H1 (cell line): ENCODE data around the gene CSF2. TPM values are rescaled to one million over a fixed set of nuclear protein-coding genes. Genes with fewer than 3 reads are reported as not detected.

Experiments
- CTCF ChIA-PET: fragments of 300-600 bp; sonication (Branson Sonifier 250); formaldehyde crosslinking; loops from one replicate; lab custom pipeline; 2021; ENCODE audit not compliant: partially characterized antibody; lab: Charles Lee
- POLR2A ChIA-PET: fragments of 300-600 bp; sonication (Branson Sonifier 250); formaldehyde crosslinking; loops from one replicate; lab custom pipeline; 2021; ENCODE audit warnings: inconsistent platforms; ENCODE audit not compliant: partially characterized antibody; lab: Charles Lee
- DNase-seq, 2 experiments: peaks; one replicate each; pipeline versions ENCODE4 v3.0.0 to v3.0.0-alpha.2; 2010 to 2022; ENCODE audit warnings: low spot score in 2 of 2, low read depth in 1 of 2, mixed read lengths in 1 of 2
- FAIRE-seq: peaks from 2 replicates; lab custom pipeline; 2011; peaks lifted over from hg19 to GRCh38; lab: Jason Lieb, UNC
- H2AFZ ChIP-seq: 2 replicates; pipeline ENCODE4 v1.8.1; 2012; ENCODE audit warnings: low read length, inconsistent platforms
- H2AK5ac ChIP-seq: 2 replicates; pipeline ENCODE4 v1.6.1; 2013; ENCODE audit warnings: low read depth, low read length
- H2BK120ac ChIP-seq: replicated peaks from 2 replicates; pipeline ENCODE3; 2013; ENCODE audit warnings: low read depth, low read length, inconsistent platforms
- H2BK12ac ChIP-seq: 2 replicates; pipeline ENCODE4 v1.6.1; 2013; ENCODE audit warnings: low read depth, low read length
- H2BK15ac ChIP-seq: 2 replicates; pipeline ENCODE4 v1.6.1; 2013; ENCODE audit warnings: low read length
- H2BK20ac ChIP-seq: 2 replicates; pipeline ENCODE4 v1.6.1; 2013; ENCODE audit warnings: low read length
- H2BK5ac ChIP-seq: 2 replicates; pipeline ENCODE4 v1.6.1; 2013; ENCODE audit warnings: low read depth, low read length
- H3K14ac ChIP-seq: 2 replicates; pipeline ENCODE4 v1.6.1; 2013; ENCODE audit warnings: inconsistent platforms; ENCODE audit not compliant: insufficient read length
- H3K18ac ChIP-seq: 2 replicates; pipeline ENCODE4 v1.6.1; 2013; ENCODE audit warnings: low read length; ENCODE audit errors: extremely low read depth
- H3K23ac ChIP-seq: 2 replicates; pipeline ENCODE4 v1.6.1; 2013; ENCODE audit warnings: inconsistent platforms; ENCODE audit not compliant: insufficient read length
- H3K23me2 ChIP-seq: 2 replicates; pipeline ENCODE4 v1.6.1; 2013; ENCODE audit warnings: low read depth, low read length
- H3K27ac ChIP-seq: 2 replicates; pipeline ENCODE4 v1.6.1; 2011; ENCODE audit warnings: low read depth, low read length, inconsistent platforms
- H3K27me3 ChIP-seq, 4 experiments: replicated peaks in 1 of 4; 1 replicate in 1 of 4; 2 replicates in 3 of 4; pipeline versions ENCODE4 v1.6.1 to v1.8.1; 2011 to 2013; ENCODE audit warnings: low read length in 3 of 4, mild to moderate bottlenecking in 3 of 4, inconsistent platforms in 2 of 4, mixed read lengths in 2 of 4, moderate library complexity in 1 of 4; ENCODE audit not compliant: control insufficient read depth in 3 of 4, insufficient read depth in 3 of 4; ENCODE audit errors: extremely low read depth in 1 of 4
- H3K36me3 ChIP-seq, 4 experiments: 2 replicates each; pipeline versions ENCODE4 v1.6.1 to v1.8.1; 2011 to 2013; ENCODE audit warnings: mild to moderate bottlenecking in 4 of 4, low read length in 3 of 4, moderate library complexity in 2 of 4, control low read depth in 1 of 4, inconsistent platforms in 1 of 4; ENCODE audit not compliant: insufficient read depth in 4 of 4, control insufficient read depth in 2 of 4
- H3K4ac ChIP-seq: replicated peaks from 2 replicates; pipeline ENCODE3; 2013; ENCODE audit warnings: low read length, low read depth, mixed read lengths, inconsistent platforms; ENCODE audit not compliant: insufficient read length
- H3K4me1 ChIP-seq, 4 experiments: replicated peaks in 1 of 4; 1 replicate in 1 of 4; 2 replicates in 3 of 4; pipeline versions ENCODE4 v1.6.1 to v1.8.1; 2011 to 2013; ENCODE audit warnings: low read length in 3 of 4, inconsistent platforms in 2 of 4, mixed read lengths in 1 of 4; ENCODE audit not compliant: insufficient read depth in 4 of 4, control insufficient read depth in 3 of 4
- H3K4me2 ChIP-seq, 2 experiments: 2 replicates each; pipeline versions ENCODE4 v1.6.1 to v1.8.1; 2011 to 2013; ENCODE audit warnings: low read depth in 2 of 2, low read length in 2 of 2, control low read depth in 1 of 2, inconsistent platforms in 1 of 2, mild to moderate bottlenecking in 1 of 2; ENCODE audit not compliant: insufficient read depth in 1 of 2
- H3K4me3 ChIP-seq, 4 experiments: fragments of 200-600, 300-600 bp in 1 of 4; sonication (generic), shearing (Covaris generic), sonication (Bioruptor Twin) in 1 of 4; 2 replicates each; pipeline versions ENCODE4 v1.5.1 to v1.8.1; 2011 to 2016; ENCODE audit warnings: low read length in 4 of 4, low read depth in 3 of 4, control low read depth in 2 of 4, inconsistent platforms in 2 of 4, mild to moderate bottlenecking in 2 of 4, mixed read lengths in 1 of 4, moderate library complexity in 1 of 4; ENCODE audit not compliant: insufficient read depth in 2 of 4; ENCODE audit errors: extremely low read depth in 1 of 4
- H3K56ac ChIP-seq: replicated peaks from 2 replicates; pipeline ENCODE3; 2013; ENCODE audit warnings: low read depth, mild to moderate bottlenecking, mixed read lengths, low read length, inconsistent platforms; ENCODE audit not compliant: insufficient read length
- H3K79me1 ChIP-seq: 2 replicates; pipeline ENCODE4 v1.6.1; 2013; ENCODE audit warnings: low read depth, low read length, control low read depth
- H3K79me2 ChIP-seq, 2 experiments: 2 replicates each; pipeline versions ENCODE4 v1.6.1 to v1.8.1; 2012 to 2013; ENCODE audit warnings: low read length in 2 of 2, mild to moderate bottlenecking in 2 of 2, inconsistent platforms in 1 of 2; ENCODE audit not compliant: insufficient read depth in 2 of 2, control insufficient read depth in 1 of 2
- H3K9ac ChIP-seq, 4 experiments: replicated peaks in 1 of 4; 1 replicate in 1 of 4; 2 replicates in 3 of 4; pipeline versions ENCODE4 v1.6.1 to v1.8.1; 2011 to 2013; ENCODE audit warnings: low read depth in 3 of 4, low read length in 3 of 4, control low read depth in 2 of 4, mild to moderate bottlenecking in 2 of 4, moderate library complexity in 2 of 4, inconsistent platforms in 1 of 4; ENCODE audit errors: extremely low read depth in 1 of 4
- H3K9me3 ChIP-seq, 2 experiments: 2 replicates each; pipeline versions ENCODE4 v1.6.1 to v1.8.1; 2012 to 2013; ENCODE audit warnings: mild to moderate bottlenecking in 2 of 2, moderate library complexity in 2 of 2, control low read depth in 1 of 2, inconsistent platforms in 1 of 2, low read depth in 1 of 2, low read length in 1 of 2, mixed read lengths in 1 of 2; ENCODE audit not compliant: insufficient read depth in 2 of 2
- H4K20me1 ChIP-seq, 2 experiments: replicated peaks in 1 of 2; 2 replicates each; pipeline versions ENCODE3 to v1.8.1; 2011 to 2013; ENCODE audit warnings: inconsistent platforms in 2 of 2, low read length in 2 of 2, mild to moderate bottlenecking in 1 of 2; ENCODE audit not compliant: insufficient read depth in 2 of 2, control insufficient read depth in 1 of 2
- H4K5ac ChIP-seq: 2 replicates; pipeline ENCODE4 v1.6.1; 2013; ENCODE audit warnings: low read length, low read depth, mixed read lengths, inconsistent platforms; ENCODE audit not compliant: insufficient read length
- H4K8ac ChIP-seq: 2 replicates; pipeline ENCODE4 v1.8.0; 2013; ENCODE audit warnings: mild to moderate bottlenecking, moderate library complexity, low read length, inconsistent platforms; ENCODE audit not compliant: insufficient read depth; ENCODE audit errors: extremely low read depth
- H4K91ac ChIP-seq: replicated peaks from 2 replicates; pipeline ENCODE3; 2013; ENCODE audit warnings: low read length, mixed read lengths, inconsistent platforms; ENCODE audit not compliant: insufficient read length
- CBX8 ChIP-seq: fragments of 300-800, 300-1000 bp; sonication (generic); IDR thresholded peaks from 2 replicates; pipeline ENCODE4 v1.7.1; 2016; ENCODE audit warnings: low read depth, low read length, borderline replicate concordance
- CTBP2 ChIP-seq: IDR thresholded peaks from 2 replicates; pipeline ENCODE4 v1.7.0; 2011; ENCODE audit warnings: borderline replicate concordance, mild to moderate bottlenecking, moderate library complexity, mixed read lengths, low read length; ENCODE audit not compliant: insufficient read depth, insufficient read length
- GABPA ChIP-seq: IDR thresholded peaks from 2 replicates; pipeline ENCODE4 v1.6.1; 2011; ENCODE audit warnings: mild to moderate bottlenecking, low read length, moderate library complexity, borderline replicate concordance; ENCODE audit not compliant: insufficient read depth
- KDM4A ChIP-seq: IDR thresholded peaks from one replicate; pipeline ENCODE4 v1.7.1; 2012; ENCODE audit warnings: low read depth, mild to moderate bottlenecking, moderate library complexity, low read length, inconsistent platforms; ENCODE audit not compliant: severe bottlenecking
- POLR2AphosphoS5 ChIP-seq: IDR thresholded peaks from 2 replicates; pipeline ENCODE4 v1.6.1; 2011; ENCODE audit warnings: low read depth, low read length
- SP2 ChIP-seq: IDR thresholded peaks from 2 replicates; pipeline ENCODE4 v1.6.1; 2012; ENCODE audit warnings: mild to moderate bottlenecking, low read length, inconsistent platforms
- TEAD4 ChIP-seq: IDR thresholded peaks from 2 replicates; pipeline ENCODE4 v1.6.1; 2012; ENCODE audit warnings: low read depth, low read length, inconsistent platforms, mixed read lengths
- USF2 ChIP-seq: IDR thresholded peaks from 2 replicates; pipeline ENCODE4 v1.6.1; 2011; ENCODE audit warnings: low read length, improper control_type of control experiment
- WGBS, 2 experiments: shearing (Covaris generic) in 1 of 2; methylation state at CpG; one replicate each; pipeline versions ENCODE4 v1.1.6 to v1.1.7; 2013 to 2015; ENCODE audit warnings: low lambda C conversion rate in 2 of 2, mixed read lengths in 2 of 2, inconsistent platforms in 1 of 2, low coverage in 1 of 2, missing lambda C conversion rate in 1 of 2; ENCODE audit not compliant: insufficient replicate concordance in 2 of 2, insufficient coverage in 1 of 2, insufficient read length in 1 of 2; ENCODE audit errors: extremely low coverage in 1 of 2, missing lambda C conversion rate in 1 of 2; 5-methylcytosine and 5-hydroxymethylcytosine counted together
- polyA plus RNA-seq, 7 experiments: library from polyadenylated mRNA; depleted of rRNA in 3 of 7; stranded (reverse) in 5 of 7; unstranded in 2 of 7; fragments of >200 nt in 5 of 7; fragments of 200-250 nt in 2 of 7; gene quantifications; 1 replicate in 5 of 7; 2 replicates in 1 of 7; 4 replicates in 1 of 7; pipeline versions ENCODE4 v1.2.1 to v1.2.3, GENCODE V29; 2011 to 2013; ENCODE audit warnings: missing spikeins in 2 of 7, mixed read lengths in 2 of 7
- total RNA-seq: library from RNA; stranded (reverse); fragmentation: NEBNext Ultra II Directional; extraction: Animal tissue kit (Norgen Biotek cat#: 25700); gene quantifications from 2 replicates; pipeline ENCODE4 v1.2.1, GENCODE V29; 2021
- TF ChIP-seq, protein P1 (sequence below), 3 experiments: IDR thresholded peaks; 1 replicate in 2 of 3; 2 replicates in 1 of 3; pipeline versions ENCODE4 v1.5.1 to v1.6.1; 2011; ENCODE audit warnings: low read length in 3 of 3, mild to moderate bottlenecking in 3 of 3, inconsistent platforms in 2 of 3, low read depth in 1 of 3, moderate library complexity in 1 of 3; ENCODE audit not compliant: insufficient read depth in 1 of 3; ENCODE audit errors: control extremely low read depth in 1 of 3

Gene CSF2
- total and polyA plus RNA-seq, 2 of the 8 experiments (the other 6 are each of a cell fraction or from before 2014, with no cell fraction given), result not detected

DNA sequence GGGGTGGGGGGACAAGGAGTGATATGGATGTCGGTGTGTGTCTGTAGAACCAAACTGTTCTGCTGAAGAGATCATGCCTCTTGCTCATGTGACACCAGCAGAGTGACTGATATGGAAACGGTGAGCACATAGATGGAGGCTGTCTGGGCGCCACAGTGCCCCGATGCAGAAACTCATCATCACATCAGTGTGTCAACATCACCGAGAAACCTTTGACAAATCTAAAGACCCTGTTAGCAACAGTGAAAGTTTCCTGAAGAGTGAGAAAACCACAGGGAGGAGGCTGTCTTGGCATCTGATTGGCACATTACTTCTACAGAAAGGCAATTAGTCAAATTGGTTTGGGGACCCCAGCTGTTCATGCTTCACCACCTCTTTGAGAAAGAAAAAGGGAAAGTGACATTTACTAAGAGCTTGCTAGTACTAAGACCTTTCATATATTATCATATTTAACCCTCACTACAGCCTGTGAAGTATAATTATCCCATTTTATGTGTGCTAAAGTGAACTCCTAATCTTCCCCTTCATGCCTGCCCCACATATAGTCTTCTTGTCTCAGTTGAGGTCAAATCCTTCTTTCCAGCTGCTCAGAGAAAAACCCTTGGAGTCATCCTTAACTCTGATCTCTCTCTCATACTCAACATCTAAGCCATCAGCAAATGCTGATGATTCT, 25.6 kb downstream of the CSF2 start:
- Histone ChIP-seq H3K9ac (no peak overlapping the region), H4K20me1 (no peaks in the 10 kb centered on the region), H3K79me2 (no peaks in the 10 kb centered on the region), H4K5ac (no peak overlapping the region), H3K23me2 (no peaks in the 10 kb centered on the region), H3K56ac (no peak overlapping the region), H3K79me1 (no peaks in the 10 kb centered on the region), H2BK120ac (no peak overlapping the region), H2AFZ (no peak overlapping the region), H3K27ac (no peak overlapping the region), H3K23ac (no peak overlapping the region), H4K91ac (no peak overlapping the region), H2BK15ac (no peak overlapping the region), H3K18ac (no peak overlapping the region), H3K27me3 (no peaks in the 10 kb centered on the region), H3K4me3 (no peak overlapping the region), H2BK12ac (no peak overlapping the region), H3K9me3 (no peaks in the 10 kb centered on the region), H3K4me2 (no peak overlapping the region), H3K4ac (no peak overlapping the region), H2AK5ac (no peak overlapping the region), H4K8ac (no peak overlapping the region), H3K36me3 (no peaks in the 10 kb centered on the region), H3K14ac (no peak overlapping the region), H3K4me1 (no peaks in the 10 kb centered on the region), H2BK5ac (no peak overlapping the region), H2BK20ac (no peak overlapping the region)
- FAIRE-seq, result no peak
- 89% methylated on average over 5 of the region's 5 CpGs; no CpG with 5 or more reads in 1 of the 2 experiments for WGBS, 2 experiments
- ChIA-PET POLR2A (no interaction called here), CTCF (interaction anchor here (1.1 kb wide), 1 partner anchor 18 kb away, joined by 3 read pairs; no protein-coding TSS in a partner anchor)
- no peak for DNase-seq
- TF ChIP-seq CBX8, result no peak
- no peak for TF ChIP-seq SP2
- no peak for TF ChIP-seq USF2
- no peak for TF ChIP-seq POLR2AphosphoS5
- TF ChIP-seq KDM4A, result no peak
- TF ChIP-seq GABPA, result no peak
- TF ChIP-seq TEAD4, result no peak
- TF ChIP-seq, protein P1, sequence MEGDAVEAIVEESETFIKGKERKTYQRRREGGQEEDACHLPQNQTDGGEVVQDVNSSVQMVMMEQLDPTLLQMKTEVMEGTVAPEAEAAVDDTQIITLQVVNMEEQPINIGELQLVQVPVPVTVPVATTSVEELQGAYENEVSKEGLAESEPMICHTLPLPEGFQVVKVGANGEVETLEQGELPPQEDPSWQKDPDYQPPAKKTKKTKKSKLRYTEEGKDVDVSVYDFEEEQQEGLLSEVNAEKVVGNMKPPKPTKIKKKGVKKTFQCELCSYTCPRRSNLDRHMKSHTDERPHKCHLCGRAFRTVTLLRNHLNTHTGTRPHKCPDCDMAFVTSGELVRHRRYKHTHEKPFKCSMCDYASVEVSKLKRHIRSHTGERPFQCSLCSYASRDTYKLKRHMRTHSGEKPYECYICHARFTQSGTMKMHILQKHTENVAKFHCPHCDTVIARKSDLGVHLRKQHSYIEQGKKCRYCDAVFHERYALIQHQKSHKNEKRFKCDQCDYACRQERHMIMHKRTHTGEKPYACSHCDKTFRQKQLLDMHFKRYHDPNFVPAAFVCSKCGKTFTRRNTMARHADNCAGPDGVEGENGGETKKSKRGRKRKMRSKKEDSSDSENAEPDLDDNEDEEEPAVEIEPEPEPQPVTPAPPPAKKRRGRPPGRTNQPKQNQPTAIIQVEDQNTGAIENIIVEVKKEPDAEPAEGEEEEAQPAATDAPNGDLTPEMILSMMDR (IDR thresholded peaks at IDR 0.05; ENCODE audit: control extremely low read depth in 1 of 3, insufficient read depth in 1 of 3, low read depth in 1 of 3, low read length in 3 of 3), result no peak
- TF ChIP-seq CTBP2, result no peak
